IMR-90 (cell line): ENCODE measurements around the gene PPP1R12B. TPM values are rescaled to one million over a fixed set of nuclear protein-coding genes. Genes with fewer than 3 reads are reported as not detected.
A peak's percentile ranks its signal among the peaks of the same experiment; 100 is the strongest.

ENCODE experiments used
- ATAC-seq: fragments of 200-7000 bp; cut with Tn5 transposase; 2 replicates; pipeline ENCODE4 v1.9.1; 2020; ENCODE audit warnings: low read depth, mild to moderate bottlenecking, moderate library complexity
- BruUV-seq: library from RNA; stranded (reverse); fragments of 400-500 nt; replicated peaks from 2 replicates; lab custom pipeline; 2021; lab: Mats Ljungman, UMichigan
- CTCF ChIA-PET: fragments of 300-600 bp; formaldehyde crosslinking; extraction: SDS; loops from one replicate; lab custom pipeline; 2021; ENCODE audit warnings: antibody characterized with exemption; lab: Yijun Ruan, JAX
- POLR2A ChIA-PET: fragments of 300-600 bp; sonication (Branson Sonifier 250); formaldehyde crosslinking; loops from one replicate; lab custom pipeline; 2022; ENCODE audit warnings: antibody characterized with exemption; ENCODE audit not compliant: unreplicated experiment; lab: Charles Lee
- DNase-seq: peaks from one replicate; pipeline ENCODE4 v3.0.0; 2013
- H2AFZ ChIP-seq: replicated peaks from 2 replicates; pipeline ENCODE3; 2013; ENCODE audit warnings: low read length, mild to moderate bottlenecking; ENCODE audit not compliant: poor library complexity
- H2AK5ac ChIP-seq: 2 replicates; pipeline ENCODE4 v1.6.1; 2013; ENCODE audit warnings: low read depth, low read length, inconsistent platforms
- H2AK9ac ChIP-seq: replicated peaks from 2 replicates; pipeline ENCODE3; 2013; ENCODE audit warnings: mild to moderate bottlenecking, low read depth, low read length, moderate library complexity; ENCODE audit not compliant: poor library complexity
- H2BK120ac ChIP-seq: 2 replicates; pipeline ENCODE4 v1.6.1; 2013; ENCODE audit warnings: low read depth, low read length, inconsistent platforms
- H2BK15ac ChIP-seq: 3 replicates; pipeline ENCODE4 v1.6.1; 2013; ENCODE audit warnings: low read depth, low read length, inconsistent platforms
- H2BK20ac ChIP-seq: 2 replicates; pipeline ENCODE4 v1.6.1; 2013; ENCODE audit warnings: low read depth, mild to moderate bottlenecking, inconsistent platforms, low read length, moderate library complexity
- H2BK5ac ChIP-seq: 2 replicates; pipeline ENCODE4 v1.6.1; 2013; ENCODE audit warnings: mild to moderate bottlenecking, low read depth, low read length, inconsistent platforms; ENCODE audit not compliant: poor library complexity, severe bottlenecking
- H3K14ac ChIP-seq: replicated peaks from 2 replicates; pipeline ENCODE4 v1.6.1; 2013; ENCODE audit warnings: low read depth, low read length, inconsistent platforms
- H3K18ac ChIP-seq: 2 replicates; pipeline ENCODE4 v1.6.1; 2013; ENCODE audit warnings: low read depth, low read length, control low read depth
- H3K23ac ChIP-seq: 2 replicates; pipeline ENCODE4 v1.6.1; 2013; ENCODE audit warnings: low read depth, low read length, inconsistent platforms
- H3K27ac ChIP-seq: 2 replicates; pipeline ENCODE4 v1.5.1; 2013; ENCODE audit warnings: mild to moderate bottlenecking, control low read depth, low read length; ENCODE audit not compliant: insufficient read depth
- H3K27me3 ChIP-seq: 2 replicates; pipeline ENCODE4 v1.6.1; 2013; ENCODE audit warnings: low read length; ENCODE audit not compliant: control insufficient read depth, insufficient read depth
- H3K36me3 ChIP-seq: 2 replicates; pipeline ENCODE4 v1.6.1; 2013; ENCODE audit warnings: low read length, mixed read lengths; ENCODE audit not compliant: control insufficient read depth, insufficient read depth
- H3K4ac ChIP-seq: 2 replicates; pipeline ENCODE4 v1.6.1; 2013; ENCODE audit warnings: low read depth, low read length, inconsistent platforms
- H3K4me1 ChIP-seq: 2 replicates; pipeline ENCODE4 v1.6.1; 2013; ENCODE audit warnings: low read length, mixed read lengths; ENCODE audit not compliant: control insufficient read depth, insufficient read depth
- H3K4me2 ChIP-seq: 2 replicates; pipeline ENCODE4 v1.6.1; 2013; ENCODE audit warnings: low read depth, mild to moderate bottlenecking, control low read depth, low read length, moderate library complexity
- H3K4me3 ChIP-seq: 2 replicates; pipeline ENCODE4 v1.5.1; 2013; ENCODE audit warnings: low read depth, mild to moderate bottlenecking, control low read depth, low read length, moderate library complexity; ENCODE audit not compliant: insufficient read depth
- H3K56ac ChIP-seq: 2 replicates; pipeline ENCODE4 v1.6.1; 2013; ENCODE audit warnings: low read length, inconsistent platforms; ENCODE audit not compliant: insufficient read depth; ENCODE audit errors: extremely low read depth
- H3K79me1 ChIP-seq, 2 experiments: 2 replicates each; pipeline ENCODE4 v1.6.1; 2013; ENCODE audit warnings: low read length in 2 of 2, inconsistent platforms in 1 of 2, low read depth in 1 of 2
- H3K9ac ChIP-seq: 2 replicates; pipeline ENCODE4 v1.6.1; 2013; ENCODE audit warnings: low read depth, low read length, control low read depth
- H3K9me1 ChIP-seq: 2 replicates; pipeline ENCODE4 v1.6.1; 2013; ENCODE audit warnings: low read length, inconsistent platforms; ENCODE audit not compliant: insufficient read depth
- H3K9me3 ChIP-seq: 2 replicates; pipeline ENCODE4 v1.6.1; 2013; ENCODE audit warnings: low read length; ENCODE audit not compliant: control insufficient read depth, insufficient read depth
- H4K20me1 ChIP-seq: 2 replicates; pipeline ENCODE4 v1.6.1; 2013; ENCODE audit warnings: low read length, inconsistent platforms; ENCODE audit not compliant: insufficient read depth
- H4K5ac ChIP-seq: 2 replicates; pipeline ENCODE4 v1.6.1; 2013; ENCODE audit warnings: mild to moderate bottlenecking, low read depth, low read length, control low read depth
- H4K8ac ChIP-seq, 2 experiments: 2 replicates each; pipeline ENCODE4 v1.6.1; 2013; ENCODE audit warnings: low read depth in 2 of 2, low read length in 2 of 2, control low read depth in 1 of 2, inconsistent platforms in 1 of 2
- H4K91ac ChIP-seq: 2 replicates; pipeline ENCODE4 v1.6.1; 2013; ENCODE audit warnings: low read depth, low read length, inconsistent platforms; ENCODE audit not compliant: insufficient read depth
- CTCF ChIP-seq: conservative IDR thresholded peaks from 2 replicates; pipeline ENCODE4 v1.5.1; 2012; ENCODE audit warnings: mild to moderate bottlenecking, low read depth, low read length, improper control_type of control experiment
- FOS ChIP-seq: fragments of 150-350 bp; IDR thresholded peaks from 2 replicates; pipeline ENCODE4 v1.6.1; 2016; ENCODE audit warnings: low read depth, low read length
- WGBS, 2 experiments: methylation state at CpG; one replicate each; pipeline versions ENCODE4 v1.1.5 to v1.1.7; 2013; ENCODE audit warnings: missing lambda C conversion rate in 2 of 2; ENCODE audit not compliant: insufficient read length in 1 of 2; ENCODE audit errors: extremely low coverage in 2 of 2; 5-methylcytosine and 5-hydroxymethylcytosine counted together
- dilution Hi-C: fragments of 300-500 bp; cut with HindIII; formaldehyde crosslinking; loops from one replicate; pipeline ENCODE4 v1.14.3; 2018; ENCODE audit warnings: low sequenced_read_pairs; ENCODE audit not compliant: unreplicated experiment
- in situ Hi-C: fragments of 300-500 bp; cut with MboI; formaldehyde crosslinking; loops from 3 replicates; pipeline ENCODE4 v1.14.3; 2019; ENCODE audit warnings: low sequenced_read_pairs, inconsistent platforms, mixed read lengths
- intact Hi-C: fragments of 100-400 bp; cut with micrococcal nuclease; formaldehyde crosslinking; loops from 2 replicates; pipeline ENCODE4 v1.10.0; 2022
- polyA plus RNA-seq, 3 experiments: library from polyadenylated mRNA; depleted of rRNA; stranded (reverse); fragments of >200 nt; gene quantifications; 2 replicates each; pipeline ENCODE4 v1.2.3, GENCODE V29; 2012; ENCODE audit warnings: low replicate concordance in 1 of 3
- total RNA-seq: library from RNA; depleted of rRNA; stranded (reverse); fragments of >200 nt; gene quantifications from 2 replicates; pipeline ENCODE4 v1.2.3, GENCODE V29; 2012
- TF ChIP-seq, protein P1 (sequence below): fragments of 150-350 bp; IDR thresholded peaks from 2 replicates; pipeline ENCODE4 v1.6.1; 2017; ENCODE audit warnings: mild to moderate bottlenecking, antibody characterized with exemption, low read length, low read depth
- TF ChIP-seq, protein P2 (sequence below): fragments of 150-350 bp; IDR thresholded peaks from 2 replicates; pipeline ENCODE4 v1.6.1; 2016; ENCODE audit warnings: low read depth, mild to moderate bottlenecking, low read length, moderate library complexity, borderline replicate concordance

The PPP1R12B gene
- total and polyA plus RNA-seq, 2 of the 4 experiments (the other 2 are of a cell fraction) = 8.5 to 12.0 TPM

GRCh38 chr1:202586871-202587270, 238.4 kb downstream of the PPP1R12B start:
- no TSS peak for BruUV-seq
- Histone ChIP-seq H3K4me2 (no peak overlapping the region), H3K9ac (no peak overlapping the region), H2BK5ac (peak overlapping the region; percentile 90), H2AFZ (no peak overlapping the region), H3K9me1 (peaks cover 38% of the 10 kb centered on the region), H3K27ac (no peak overlapping the region), H4K8ac (peak overlapping the region; percentile 80 to 95), H3K79me1 (peaks cover 0 to 24% of the 10 kb centered on the region in 2 experiments; a peak in 1 of 4 replicates), H2AK9ac (no peak overlapping the region), H3K14ac (peak overlapping the region; percentile 99), H4K5ac (peak overlapping the region; percentile 94), H2BK15ac (peak overlapping the region; percentile 100), H4K91ac (peak overlapping the region; percentile 99), H2BK120ac (peak overlapping the region; percentile 99), H3K4ac (peak overlapping the region; percentile 97), H3K36me3 (no peaks in the 10 kb centered on the region), H3K23ac (peak overlapping the region; percentile 96; the same call in 1 of the 2 replicates), H2AK5ac (peak overlapping the region; percentile 99), H2BK20ac (peak overlapping the region; percentile 98), H3K9me3 (no peaks in the 10 kb centered on the region), H3K4me3 (no peak overlapping the region), H4K20me1 (no peaks in the 10 kb centered on the region), H3K18ac (peak overlapping the region; percentile 97), H3K56ac (peak overlapping the region; percentile 72; the same call in 1 of the 2 replicates), H3K27me3 (no peaks in the 10 kb centered on the region), H3K4me1 (peaks cover 46% of the 10 kb centered on the region)
- ATAC-seq = no peak
- in situ Hi-C loops (no loop called here), dilution Hi-C loops (no loop called here), intact Hi-C loops (loop anchor here (5.0 kb wide), 1 partner anchor 80 kb away; no protein-coding TSS in a partner anchor)
- no peak for DNase-seq
- no CpG with 5 or more reads among the region's 1 CpG for WGBS, 2 experiments
- TF ChIP-seq, protein P1, sequence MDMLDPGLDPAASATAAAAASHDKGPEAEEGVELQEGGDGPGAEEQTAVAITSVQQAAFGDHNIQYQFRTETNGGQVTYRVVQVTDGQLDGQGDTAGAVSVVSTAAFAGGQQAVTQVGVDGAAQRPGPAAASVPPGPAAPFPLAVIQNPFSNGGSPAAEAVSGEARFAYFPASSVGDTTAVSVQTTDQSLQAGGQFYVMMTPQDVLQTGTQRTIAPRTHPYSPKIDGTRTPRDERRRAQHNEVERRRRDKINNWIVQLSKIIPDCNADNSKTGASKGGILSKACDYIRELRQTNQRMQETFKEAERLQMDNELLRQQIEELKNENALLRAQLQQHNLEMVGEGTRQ = no peak
- TF ChIP-seq, protein P2, sequence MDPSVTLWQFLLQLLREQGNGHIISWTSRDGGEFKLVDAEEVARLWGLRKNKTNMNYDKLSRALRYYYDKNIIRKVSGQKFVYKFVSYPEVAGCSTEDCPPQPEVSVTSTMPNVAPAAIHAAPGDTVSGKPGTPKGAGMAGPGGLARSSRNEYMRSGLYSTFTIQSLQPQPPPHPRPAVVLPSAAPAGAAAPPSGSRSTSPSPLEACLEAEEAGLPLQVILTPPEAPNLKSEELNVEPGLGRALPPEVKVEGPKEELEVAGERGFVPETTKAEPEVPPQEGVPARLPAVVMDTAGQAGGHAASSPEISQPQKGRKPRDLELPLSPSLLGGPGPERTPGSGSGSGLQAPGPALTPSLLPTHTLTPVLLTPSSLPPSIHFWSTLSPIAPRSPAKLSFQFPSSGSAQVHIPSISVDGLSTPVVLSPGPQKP = no peak
- TF ChIP-seq FOS (no peak), CTCF (no peak)
- ChIA-PET CTCF (interaction anchor here (2.1 kb wide), 1 partner anchor 13 kb away, joined by 7 read pairs; no protein-coding TSS in a partner anchor), POLR2A (no interaction called here)
